Measurements from ENCODE around the gene DCAF12. TPM values are rescaled to one million over a fixed set of nuclear protein-coding genes. Genes with fewer than 3 reads are reported as not detected.

The DCAF12 gene
- total and polyA plus RNA-seq, 8 donors = 30.4 to 70.9 (median 65.0) TPM

DNA sequence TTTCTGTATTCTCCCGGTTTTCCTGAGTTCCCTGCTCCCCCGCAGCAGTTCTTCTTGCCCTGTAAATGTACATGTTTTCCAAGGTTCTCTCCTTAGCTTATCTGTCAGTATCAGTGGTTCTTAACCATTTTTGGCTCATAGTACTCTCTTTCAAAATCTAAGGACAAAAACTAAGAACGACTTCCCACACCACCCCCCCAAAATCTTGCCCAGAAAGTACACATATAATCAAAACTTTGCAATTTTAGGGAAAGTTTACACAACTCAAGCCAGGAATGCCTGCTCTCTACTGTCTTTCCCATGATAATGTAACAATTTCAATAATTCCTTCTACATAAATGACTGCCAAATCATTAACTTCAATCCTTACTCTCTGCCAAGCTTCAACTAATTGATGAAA lies 4.5 kb downstream of the DCAF12 start:
- Histone ChIP-seq H3K9me3 (no peaks in the 10 kb centered on the region), H3K27ac (no peak overlapping the region), H3K36me3 (peaks cover 0 to 62% of the 10 kb centered on the region in 2 donors), H3K27me3 (no peaks in the 10 kb centered on the region), H3K4me3 (no peak overlapping the region), H3K4me1 (peaks cover 25 to 53% of the 10 kb centered on the region in 2 donors)
- TF ChIP-seq, protein P1, sequence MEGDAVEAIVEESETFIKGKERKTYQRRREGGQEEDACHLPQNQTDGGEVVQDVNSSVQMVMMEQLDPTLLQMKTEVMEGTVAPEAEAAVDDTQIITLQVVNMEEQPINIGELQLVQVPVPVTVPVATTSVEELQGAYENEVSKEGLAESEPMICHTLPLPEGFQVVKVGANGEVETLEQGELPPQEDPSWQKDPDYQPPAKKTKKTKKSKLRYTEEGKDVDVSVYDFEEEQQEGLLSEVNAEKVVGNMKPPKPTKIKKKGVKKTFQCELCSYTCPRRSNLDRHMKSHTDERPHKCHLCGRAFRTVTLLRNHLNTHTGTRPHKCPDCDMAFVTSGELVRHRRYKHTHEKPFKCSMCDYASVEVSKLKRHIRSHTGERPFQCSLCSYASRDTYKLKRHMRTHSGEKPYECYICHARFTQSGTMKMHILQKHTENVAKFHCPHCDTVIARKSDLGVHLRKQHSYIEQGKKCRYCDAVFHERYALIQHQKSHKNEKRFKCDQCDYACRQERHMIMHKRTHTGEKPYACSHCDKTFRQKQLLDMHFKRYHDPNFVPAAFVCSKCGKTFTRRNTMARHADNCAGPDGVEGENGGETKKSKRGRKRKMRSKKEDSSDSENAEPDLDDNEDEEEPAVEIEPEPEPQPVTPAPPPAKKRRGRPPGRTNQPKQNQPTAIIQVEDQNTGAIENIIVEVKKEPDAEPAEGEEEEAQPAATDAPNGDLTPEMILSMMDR (IDR thresholded peaks at IDR 0.05) = no peak
- ATAC-seq = no peak
- DNase-seq = peak in 1 of 4 donors; percentile 73
- intact Hi-C loops (cut with DNase I) = no loop called here

DNA sequence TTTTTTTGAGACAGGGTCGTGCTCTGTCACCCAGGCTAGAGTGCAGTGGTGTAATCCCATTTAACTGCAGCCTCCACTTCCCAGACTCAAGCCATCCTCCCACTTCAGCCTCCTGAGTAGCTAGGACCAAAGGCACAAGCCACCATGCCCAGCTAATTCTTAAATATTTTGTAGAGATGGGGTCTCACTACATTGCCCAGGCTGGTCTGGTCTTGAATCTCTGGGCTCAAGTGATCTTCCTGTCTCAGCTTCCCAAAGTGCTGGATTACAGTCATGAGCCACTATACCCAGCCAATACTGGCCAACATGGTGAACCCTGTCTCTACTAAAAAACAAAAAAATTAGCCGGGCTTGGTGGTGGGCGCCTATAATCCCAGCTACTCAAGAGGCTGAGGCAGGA lies 6.8 kb downstream of the DCAF12 start:
- intact Hi-C loops (cut with DNase I) = no loop called here
- Histone ChIP-seq H3K27ac (no peak overlapping the region), H3K4me3 (no peak overlapping the region), H3K4me1 (peaks cover 20 to 40% of the 10 kb centered on the region in 2 donors), H3K36me3 (peaks cover 0 to 85% of the 10 kb centered on the region in 2 donors), H3K27me3 (no peaks in the 10 kb centered on the region), H3K9me3 (no peaks in the 10 kb centered on the region)
- DNase-seq = no peak
- TF ChIP-seq, protein P1 (IDR thresholded peaks at IDR 0.05) = no peak
- ATAC-seq = no peak

DNA sequence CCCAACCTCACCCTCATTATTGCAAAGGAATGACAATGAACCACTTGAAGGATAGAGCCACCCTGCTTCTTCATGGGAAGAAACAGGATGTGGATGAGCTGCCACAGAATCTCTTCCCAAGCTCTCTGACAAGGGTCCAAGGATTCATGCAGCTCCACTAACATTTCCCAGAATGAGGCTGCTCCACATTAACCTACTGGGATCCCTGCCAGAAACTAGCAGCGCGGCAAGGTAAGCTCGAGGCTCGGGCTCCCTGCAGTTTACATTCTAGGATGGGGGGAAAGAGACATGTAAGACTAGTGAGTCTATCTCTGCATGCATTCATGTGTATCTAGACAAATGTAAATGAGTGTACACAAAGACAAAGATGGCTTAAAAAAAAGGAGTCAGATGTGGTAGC lies 12.1 kb downstream of the DCAF12 start:
- no peak overlapping the region for H3K4me3 ChIP-seq
- no peak overlapping the region for H3K27ac ChIP-seq
- DNase-seq (no peak), ATAC-seq (no peak)
- H3K27me3 ChIP-seq = no peaks in the 10 kb centered on the region
- intact Hi-C loops (cut with DNase I) = no loop called here
- H3K4me1 ChIP-seq = no peaks in the 10 kb centered on the region
- TF ChIP-seq, protein P1 (IDR thresholded peaks at IDR 0.05) = no peak
- H3K9me3 ChIP-seq = no peaks in the 10 kb centered on the region
- H3K36me3 ChIP-seq = peaks cover 0 to 92% of the 10 kb centered on the region in 2 donors

DNA sequence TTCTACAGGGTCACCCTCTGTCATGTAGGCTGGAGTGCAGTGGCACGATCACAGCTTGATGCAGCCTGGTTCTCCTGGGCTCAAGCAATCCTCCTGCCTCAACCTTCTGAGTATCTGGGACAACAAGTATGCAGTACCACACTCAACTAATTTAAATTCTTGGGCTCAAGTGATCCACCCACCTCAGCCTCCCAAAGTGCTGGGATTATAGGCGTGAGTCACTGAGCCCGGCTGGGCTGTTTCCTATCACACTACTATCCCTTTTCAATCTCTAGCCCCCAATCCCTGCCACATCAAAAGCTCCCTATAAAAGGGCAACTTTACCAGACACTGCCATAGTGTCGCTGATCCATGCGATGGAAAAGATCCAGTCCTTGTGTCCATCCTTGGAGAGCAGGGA lies 20.4 kb downstream of the DCAF12 start:
- Histone ChIP-seq H3K4me1 (no peaks in the 10 kb centered on the region), H3K9me3 (no peaks in the 10 kb centered on the region), H3K27me3 (no peaks in the 10 kb centered on the region), H3K27ac (no peak overlapping the region), H3K4me3 (no peak overlapping the region), H3K36me3 (peaks cover 0 to 93% of the 10 kb centered on the region in 2 donors)
- intact Hi-C loops (cut with DNase I) = no loop called here
- ATAC-seq (no peak), DNase-seq (no peak)
- TF ChIP-seq, protein P1 (IDR thresholded peaks at IDR 0.05) = no peak

DNA sequence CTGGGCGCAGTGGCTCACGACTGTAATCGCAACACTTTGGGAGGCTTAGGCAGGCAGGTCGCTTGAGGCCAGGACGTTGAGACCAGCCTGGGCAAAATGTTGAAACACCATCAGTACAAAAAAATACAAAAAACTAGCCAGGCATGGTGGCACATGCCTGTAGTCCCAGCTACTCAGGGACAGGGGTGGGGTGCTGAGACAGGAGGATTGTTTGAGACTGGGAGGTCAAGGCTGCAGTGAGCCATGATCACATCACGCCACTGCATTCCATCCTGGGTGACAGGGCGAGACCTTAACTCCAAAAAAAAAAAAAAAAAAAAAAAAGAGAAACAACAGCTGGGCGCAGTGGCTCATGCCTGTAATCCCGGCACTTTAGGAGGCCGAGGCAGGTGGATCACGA lies 23.7 kb downstream of the DCAF12 start:
- intact Hi-C loops (cut with DNase I) = no loop called here
- H3K36me3 ChIP-seq = peaks cover 0 to 99% of the 10 kb centered on the region in 2 donors
- H3K4me1 ChIP-seq = no peaks in the 10 kb centered on the region
- no peaks in the 10 kb centered on the region for H3K27me3 ChIP-seq
- H3K9me3 ChIP-seq = no peaks in the 10 kb centered on the region
- H3K27ac ChIP-seq = no peak overlapping the region
- no peak for DNase-seq
- no peak for ATAC-seq
- TF ChIP-seq, protein P1 (IDR thresholded peaks at IDR 0.05) = no peak
- no peak overlapping the region for H3K4me3 ChIP-seq
